ENCODE data around the gene MAGEA3.

Gene MAGEA3

DNA sequence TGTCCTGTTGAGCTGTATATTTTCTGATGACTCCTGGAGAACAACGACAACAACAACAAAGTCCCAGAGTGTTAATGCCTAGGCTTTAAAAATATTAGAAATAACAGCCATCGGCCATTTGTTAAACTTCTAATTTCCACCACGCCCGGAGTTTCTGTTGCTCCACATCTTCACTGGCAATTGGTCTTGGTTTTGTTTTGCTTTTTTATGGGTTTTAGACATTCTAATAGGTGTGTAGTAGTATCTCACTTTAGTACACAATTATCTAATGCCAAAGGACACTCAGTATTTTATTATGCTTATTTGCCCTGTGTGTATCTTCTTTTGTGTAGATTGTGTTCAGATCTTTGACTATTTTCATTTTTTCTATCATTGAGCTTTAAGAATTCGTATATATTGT, 40.0 kb downstream of the MAGEA3 start:
- DNase-seq, result no peak
